Left ventricle myocardium inferior (tissue), 1 donor: Measurements from ENCODE around the gene MTCH1. TPM values are rescaled to one million over a fixed set of nuclear protein-coding genes. Genes with fewer than 3 reads are reported as not detected.
"Not testable (repeated sequence)": the region's sequence is repeated elsewhere in the genome, so short reads cannot be mapped to it uniquely, and the experiment has no call there.

Experiments used
- DNase-seq: peaks from one replicate; pipeline ENCODE4 v3.0.0-alpha.2; 2020
- H3K27ac ChIP-seq: fragments of 200-600 bp; replicated peaks from 2 replicates; pipeline ENCODE4 v1.8.0; 2021
- H3K27me3 ChIP-seq: fragments of 200-600 bp; 2 replicates; pipeline ENCODE4 v1.8.0; 2021; ENCODE audit warnings: low read depth
- H3K36me3 ChIP-seq: fragments of 200-600 bp; 2 replicates; pipeline ENCODE4 v1.8.0; 2021
- H3K4me1 ChIP-seq: fragments of 200-600 bp; 2 replicates; pipeline ENCODE4 v1.8.0; 2021
- H3K4me3 ChIP-seq: fragments of 200-600 bp; 2 replicates; pipeline ENCODE4 v1.8.0; 2021; ENCODE audit warnings: mild to moderate bottlenecking, moderate library complexity
- H3K9me3 ChIP-seq: fragments of 200-600 bp; replicated peaks from 2 replicates; pipeline ENCODE4 v1.8.0; 2021
- CTCF ChIP-seq: fragments of 200-600 bp; IDR thresholded peaks from 2 replicates; pipeline ENCODE4 v1.8.0; 2021; ENCODE audit warnings: antibody characterized with exemption, mild to moderate bottlenecking, borderline replicate concordance
- intact Hi-C: fragments of 100-400 bp; cut with micrococcal nuclease; formaldehyde crosslinking; loops from one replicate; pipeline ENCODE4 v1.11.0; 2022
- total RNA-seq: library from RNA; stranded (reverse); fragmentation: NEBNext Ultra II Directional; extraction: Animal tissue kit (Norgen Biotek cat#: 25700); gene quantifications from one replicate; pipeline ENCODE4 v1.2.1, GENCODE V29; 2021
- donor health status: DM: no; HTN: yes; CAD: no; lungs with severe emphysema.

Gene MTCH1
- total RNA-seq, 1 donor from 2014 or later, result 162 TPM

- no peaks in the 10 kb centered on the region for H3K27me3 ChIP-seq
- no peak overlapping the region for H3K4me3 ChIP-seq
- H3K27ac ChIP-seq, result no peak overlapping the region
These were observed 40.7 kb downstream of the MTCH1 start for GRCh38 chr6:36945301-36945700.

GRCh38 chr6:36944650-36945049 lies 41.3 kb downstream of the MTCH1 start:
- Histone ChIP-seq H3K27me3 (no peaks in the 10 kb centered on the region), H3K4me3 (no peak overlapping the region), H3K36me3 (no peaks in the 10 kb centered on the region), H3K9me3 (no peaks in the 10 kb centered on the region), H3K27ac (no peak overlapping the region), H3K4me1 (no peaks in the 10 kb centered on the region)
- intact Hi-C loops, result no loop called here
- no peak for TF ChIP-seq CTCF
- DNase-seq, result no peak

More at GRCh38 chr6:36945301-36945700, 40.7 kb downstream of the MTCH1 start:
- intact Hi-C loops, result no loop called here
- no peaks in the 10 kb centered on the region for H3K9me3 ChIP-seq
- DNase-seq, result no peak
- no peak for TF ChIP-seq CTCF
- H3K36me3 ChIP-seq, result no peaks in the 10 kb centered on the region
- H3K4me1 ChIP-seq, result no peaks in the 10 kb centered on the region

- H3K36me3 ChIP-seq, H3K27ac ChIP-seq, H3K9me3 ChIP-seq, H3K4me1 ChIP-seq, DNase-seq, H3K4me3 ChIP-seq, H3K27me3 ChIP-seq, intact Hi-C loops: not testable (repeated sequence)
These were observed 43.7 kb downstream of the MTCH1 start for GRCh38 chr6:36942329-36942728.

- H3K4me3 ChIP-seq, H3K27me3 ChIP-seq, H3K36me3 ChIP-seq, DNase-seq, intact Hi-C loops, H3K9me3 ChIP-seq, H3K4me1 ChIP-seq, H3K27ac ChIP-seq: not testable (repeated sequence)
These were observed 44.4 kb downstream of the MTCH1 start for GRCh38 chr6:36941561-36941960.

- peaks cover 4% of the 10 kb centered on the region for H3K4me1 ChIP-seq
- H3K27me3 ChIP-seq, result no peaks in the 10 kb centered on the region
- intact Hi-C loops, result no loop called here
- no peak for TF ChIP-seq CTCF
- no peak for DNase-seq
- H3K27ac ChIP-seq, result no peak overlapping the region
- H3K4me3 ChIP-seq, result no peak overlapping the region
- H3K36me3 ChIP-seq, result no peaks in the 10 kb centered on the region
- H3K9me3 ChIP-seq, result no peaks in the 10 kb centered on the region
These were observed 46.0 kb downstream of the MTCH1 start for GRCh38 chr6:36940027-36940426.

- H3K4me3 ChIP-seq, H3K4me1 ChIP-seq, H3K36me3 ChIP-seq, H3K27ac ChIP-seq, H3K27me3 ChIP-seq, DNase-seq, intact Hi-C loops, H3K9me3 ChIP-seq: not testable (repeated sequence)
These were observed 47.0 kb downstream of the MTCH1 start for GRCh38 chr6:36939005-36939404.

GRCh38 chr6:36938536-36938935 lies 47.5 kb downstream of the MTCH1 start:
- H3K27ac ChIP-seq, result no peak overlapping the region
- no peak for TF ChIP-seq CTCF
- H3K4me1 ChIP-seq, result peaks cover 4% of the 10 kb centered on the region
- no peak for DNase-seq
- intact Hi-C loops, result no loop called here
- H3K36me3 ChIP-seq, result no peaks in the 10 kb centered on the region
- H3K27me3 ChIP-seq, result no peaks in the 10 kb centered on the region
- H3K4me3 ChIP-seq, result no peak overlapping the region
- H3K9me3 ChIP-seq, result no peaks in the 10 kb centered on the region
